Endometrium (tissue), 2 donors: Measurements from ENCODE around the gene GALNT6.

ENCODE experiments used
- FAIRE-seq: peaks from 2 replicates; lab custom pipeline; 2012; peaks lifted over from hg19 to GRCh38; lab: Jason Lieb, UNC
- donor health status: control.
- donor health status: control.

GALNT6 gene, protein sequence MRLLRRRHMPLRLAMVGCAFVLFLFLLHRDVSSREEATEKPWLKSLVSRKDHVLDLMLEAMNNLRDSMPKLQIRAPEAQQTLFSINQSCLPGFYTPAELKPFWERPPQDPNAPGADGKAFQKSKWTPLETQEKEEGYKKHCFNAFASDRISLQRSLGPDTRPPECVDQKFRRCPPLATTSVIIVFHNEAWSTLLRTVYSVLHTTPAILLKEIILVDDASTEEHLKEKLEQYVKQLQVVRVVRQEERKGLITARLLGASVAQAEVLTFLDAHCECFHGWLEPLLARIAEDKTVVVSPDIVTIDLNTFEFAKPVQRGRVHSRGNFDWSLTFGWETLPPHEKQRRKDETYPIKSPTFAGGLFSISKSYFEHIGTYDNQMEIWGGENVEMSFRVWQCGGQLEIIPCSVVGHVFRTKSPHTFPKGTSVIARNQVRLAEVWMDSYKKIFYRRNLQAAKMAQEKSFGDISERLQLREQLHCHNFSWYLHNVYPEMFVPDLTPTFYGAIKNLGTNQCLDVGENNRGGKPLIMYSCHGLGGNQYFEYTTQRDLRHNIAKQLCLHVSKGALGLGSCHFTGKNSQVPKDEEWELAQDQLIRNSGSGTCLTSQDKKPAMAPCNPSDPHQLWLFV

GRCh38 chr12:51391283-51392123 lies at the start of gene GALNT6:
Gene GALNT6, minus strand, starts transcription at chr12:51391406. Its CDS starts 11,625 bp downstream, at chr12:51379781.
- no peak for FAIRE-seq

DNA sequence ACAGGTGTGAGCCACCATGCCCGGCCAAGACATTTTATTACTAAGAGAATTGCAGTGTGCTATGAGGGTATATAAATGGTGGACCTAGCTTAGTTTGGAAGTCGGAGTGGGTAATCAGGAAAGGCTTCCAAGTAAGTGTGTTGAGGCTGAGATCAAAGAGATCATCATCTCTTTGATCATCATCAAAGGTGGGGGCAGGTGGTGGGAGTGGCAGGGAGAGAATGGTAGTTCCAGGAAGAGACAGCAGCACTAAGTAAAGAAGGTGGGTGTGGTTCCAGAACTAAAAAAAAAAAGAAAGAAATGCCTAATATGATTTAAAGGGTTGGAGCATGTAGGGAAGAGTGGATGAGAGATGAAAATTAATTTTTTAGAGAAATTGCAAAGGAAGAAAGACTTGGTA lies 48.1 kb upstream of the GALNT6 start:
- no peak for FAIRE-seq

DNA sequence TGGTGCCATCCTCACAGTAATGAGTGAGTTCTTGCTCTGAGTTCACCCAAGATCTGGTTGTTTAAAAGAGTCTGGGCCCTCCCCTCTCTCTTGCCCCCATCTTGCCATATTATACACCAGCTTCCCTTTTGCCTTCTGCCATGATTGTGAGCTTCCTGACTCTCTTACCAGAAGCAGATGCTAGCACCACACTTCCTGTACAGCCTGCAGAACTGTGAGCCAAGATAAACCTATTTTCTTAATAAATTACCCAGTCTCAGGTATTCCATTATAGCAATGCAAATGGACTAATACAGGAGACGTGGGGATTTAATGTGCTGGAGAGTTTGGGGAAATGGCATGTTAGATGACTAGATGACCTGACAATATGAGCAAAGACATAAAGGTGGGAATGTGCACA lies 46.2 kb upstream of the GALNT6 start:
- no peak for FAIRE-seq

DNA sequence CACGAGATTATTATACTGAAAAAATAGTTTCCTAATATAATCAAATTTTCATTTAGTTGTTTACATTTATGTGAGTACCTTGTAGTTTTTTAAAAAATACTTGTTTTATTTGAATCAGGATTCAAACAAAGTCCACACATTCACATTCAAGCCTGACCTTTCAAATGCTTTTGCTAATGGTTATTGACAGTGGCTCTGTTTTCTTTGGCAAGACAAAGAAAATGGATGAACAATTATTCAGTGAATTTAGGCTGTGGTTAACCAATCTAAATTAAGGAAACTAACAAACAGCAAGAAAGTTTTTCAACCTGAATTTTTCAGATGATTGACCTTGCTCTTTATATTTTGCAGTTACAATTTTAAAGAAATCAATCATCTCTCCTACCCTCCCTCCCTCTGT lies 43.1 kb upstream of the GALNT6 start:
- peak; percentile 31 for FAIRE-seq

DNA sequence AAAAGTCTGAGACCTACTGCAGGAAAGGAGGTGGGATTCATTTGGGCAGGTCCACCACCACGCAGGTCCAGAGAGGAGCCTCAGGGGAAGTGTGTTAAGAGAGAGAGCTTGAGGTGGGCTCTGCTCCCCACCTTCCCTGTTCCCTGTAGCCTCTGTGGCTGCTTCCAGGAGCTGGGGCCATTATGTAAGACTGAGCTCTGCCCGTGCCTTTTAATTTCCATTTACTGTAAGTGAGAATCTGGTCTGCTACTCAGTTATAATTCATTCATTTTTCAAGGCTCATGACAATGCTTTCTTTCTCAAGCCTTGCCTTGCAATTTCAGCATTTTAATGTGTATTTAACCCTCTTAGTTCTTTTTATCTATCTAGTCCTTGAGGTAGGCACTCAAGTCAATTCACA lies 41.7 kb upstream of the GALNT6 start:
- no peak for FAIRE-seq

GRCh38 chr12:51430196-51430895 lies 39.1 kb upstream of the GALNT6 start:
- no peak for FAIRE-seq

- no peak for FAIRE-seq
Observed at GRCh38 chr12:51429700-51430099, 38.5 kb upstream of the GALNT6 start.

DNA sequence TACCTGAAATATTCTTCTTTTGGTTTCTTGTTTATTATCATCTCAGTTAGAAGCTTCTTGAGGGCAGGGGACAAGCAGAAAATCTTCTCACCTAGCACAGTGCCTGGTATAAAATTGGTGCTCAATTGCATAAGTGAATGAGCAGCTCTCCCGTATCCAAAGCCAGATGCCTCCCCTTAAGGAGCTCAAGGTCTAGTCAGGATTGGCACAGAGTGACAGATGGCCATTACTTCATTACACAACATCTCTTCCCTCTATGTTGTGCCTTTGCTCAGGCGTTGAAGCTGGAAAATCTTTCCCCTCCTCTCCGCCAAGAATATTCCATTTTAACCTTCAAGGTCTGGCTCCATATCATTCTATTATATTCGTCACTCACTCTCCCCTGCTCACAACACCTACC lies 37.0 kb upstream of the GALNT6 start:
- FAIRE-seq, result no peak

- FAIRE-seq, result no peak
Observed at GRCh38 chr12:51424662-51425539, 33.7 kb upstream of the GALNT6 start, which contains the start of gene SLC4A8. Gene SLC4A8, plus strand, starts transcription at chr12:51424831. Its CDS starts 157 bp downstream, at chr12:51424988.

- FAIRE-seq, result no peak
Observed at GRCh38 chr12:51424094-51424661, 33.0 kb upstream of the GALNT6 start.

DNA sequence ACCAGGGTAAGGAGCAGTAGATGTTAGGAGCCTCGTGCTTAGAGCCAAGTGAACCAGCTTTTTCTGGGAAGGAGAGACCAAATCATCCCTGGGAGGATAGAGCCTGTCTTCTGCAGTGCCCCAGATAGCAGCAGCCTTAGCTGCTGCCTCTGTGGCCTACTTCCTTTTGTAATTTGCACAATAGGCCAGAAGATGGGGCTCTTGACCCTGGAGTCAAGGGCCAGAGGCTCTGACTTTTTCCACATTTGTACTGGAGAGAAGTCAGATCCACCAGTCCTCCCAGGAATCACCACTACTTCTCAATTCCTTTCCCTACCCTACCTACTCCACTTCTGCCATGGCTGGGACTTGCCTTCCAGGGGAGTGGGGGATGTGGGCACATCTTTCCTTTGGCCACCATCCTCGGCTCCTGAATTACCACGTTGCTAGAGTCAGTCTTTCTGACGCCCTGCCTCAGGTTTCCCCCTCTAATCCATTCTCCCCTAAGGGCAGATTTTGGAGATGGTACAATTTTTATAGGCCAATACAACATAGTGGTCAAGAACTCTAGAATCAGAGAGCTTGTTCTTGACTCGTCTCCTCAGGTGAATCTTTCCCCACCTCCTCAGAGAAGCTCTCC lies 30.2 kb upstream of the GALNT6 start:
- no peak for FAIRE-seq

DNA sequence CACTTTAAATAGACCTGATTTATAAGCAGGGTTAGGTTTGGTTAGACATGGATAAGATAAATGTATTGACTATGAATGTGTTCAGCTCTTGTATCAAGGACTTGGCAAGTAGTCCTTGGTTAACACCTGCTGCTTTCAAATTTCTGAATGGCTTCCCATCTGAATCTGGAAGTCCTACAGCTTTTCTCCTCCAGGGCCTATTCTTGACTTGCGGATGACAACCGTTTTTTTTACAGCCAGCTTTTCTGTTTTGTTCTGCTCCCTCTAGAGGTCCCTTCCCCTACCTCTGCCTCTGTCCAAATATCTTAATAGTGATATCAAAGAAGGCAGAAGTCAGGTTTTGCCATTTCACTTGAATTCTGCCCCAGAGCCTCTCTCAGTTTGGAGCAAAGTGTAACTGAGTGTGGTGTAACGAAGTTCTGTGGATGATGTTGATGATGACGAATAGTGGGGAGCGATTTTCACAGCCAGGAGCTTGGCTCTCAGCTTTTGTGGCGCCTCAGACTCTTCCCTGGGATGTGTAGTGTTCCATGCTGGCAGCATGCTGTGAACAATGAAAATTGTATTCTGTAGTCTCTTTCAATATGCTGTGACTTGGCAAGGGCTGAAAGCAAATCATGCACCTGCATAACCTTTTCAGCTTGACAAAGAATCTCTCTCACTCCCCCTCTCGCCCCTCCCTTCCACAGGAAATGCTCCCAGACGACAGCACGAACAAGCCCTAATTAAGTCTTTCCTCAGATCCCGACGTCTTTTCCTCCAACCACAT lies 28.4 kb upstream of the GALNT6 start:
- FAIRE-seq, result no peak

- no peak for FAIRE-seq
Observed at GRCh38 chr12:51417826-51418225, 26.6 kb upstream of the GALNT6 start.

DNA sequence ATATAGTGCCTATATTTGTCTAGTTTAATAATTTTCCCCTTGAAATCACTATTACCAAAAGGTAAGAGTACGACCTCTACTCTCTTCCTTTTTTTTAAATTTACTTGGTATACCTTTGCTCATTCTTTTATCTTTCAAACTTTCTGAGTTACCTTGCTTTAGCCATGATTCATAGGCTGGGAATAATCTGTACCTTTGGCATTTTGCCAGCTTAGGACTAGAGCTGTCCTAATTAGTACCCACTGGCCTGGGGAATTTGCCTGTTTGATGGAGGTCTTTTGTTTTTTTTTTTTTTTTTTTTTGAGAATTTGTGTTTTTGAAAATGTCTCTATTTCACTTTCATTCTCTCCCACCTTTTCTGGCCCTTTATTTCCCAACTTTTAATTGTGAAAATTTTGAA lies 24.7 kb upstream of the GALNT6 start:
- FAIRE-seq, result no peak

- FAIRE-seq, result no peak
Observed at GRCh38 chr12:51413791-51414190, 22.6 kb upstream of the GALNT6 start.

DNA sequence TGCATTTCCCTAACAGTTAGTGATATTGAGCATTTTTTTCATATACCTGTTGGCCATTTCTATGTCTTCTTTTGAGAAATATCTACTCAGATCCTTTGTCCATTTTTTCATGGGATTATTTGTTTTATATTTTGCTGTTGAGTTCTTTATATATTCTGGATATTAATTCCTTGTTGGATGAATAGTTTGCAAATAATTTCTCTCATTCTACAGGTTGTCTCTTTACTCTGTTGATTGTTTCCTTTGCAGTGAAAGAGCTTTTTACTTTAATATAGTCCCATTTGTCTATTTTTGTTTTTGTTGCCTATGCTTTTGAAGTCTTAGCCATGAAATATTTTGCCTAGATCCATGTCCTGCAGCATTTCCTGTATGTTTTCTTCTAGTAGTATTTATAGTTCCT lies 21.9 kb upstream of the GALNT6 start:
- no peak for FAIRE-seq

DNA sequence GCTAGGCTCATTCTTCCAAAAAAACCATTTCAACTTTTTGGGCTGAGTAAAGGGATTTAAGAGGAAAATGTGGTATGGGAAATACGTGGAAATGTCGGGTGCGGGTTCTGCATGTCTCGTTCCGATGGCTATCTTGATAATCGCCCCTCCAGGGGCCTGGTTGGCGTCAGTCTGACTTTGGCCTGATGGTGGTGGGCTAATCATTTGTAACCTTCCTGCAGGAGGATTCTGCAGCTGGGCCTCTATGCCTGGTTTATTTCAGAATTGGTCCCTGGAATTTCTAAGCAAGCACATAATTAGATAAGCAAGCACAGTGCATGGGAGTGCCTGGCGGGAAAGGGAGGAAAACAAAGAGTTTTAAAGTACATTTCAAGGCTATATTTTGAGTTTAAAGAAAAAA lies 18.6 kb upstream of the GALNT6 start:
- FAIRE-seq, result no peak

DNA sequence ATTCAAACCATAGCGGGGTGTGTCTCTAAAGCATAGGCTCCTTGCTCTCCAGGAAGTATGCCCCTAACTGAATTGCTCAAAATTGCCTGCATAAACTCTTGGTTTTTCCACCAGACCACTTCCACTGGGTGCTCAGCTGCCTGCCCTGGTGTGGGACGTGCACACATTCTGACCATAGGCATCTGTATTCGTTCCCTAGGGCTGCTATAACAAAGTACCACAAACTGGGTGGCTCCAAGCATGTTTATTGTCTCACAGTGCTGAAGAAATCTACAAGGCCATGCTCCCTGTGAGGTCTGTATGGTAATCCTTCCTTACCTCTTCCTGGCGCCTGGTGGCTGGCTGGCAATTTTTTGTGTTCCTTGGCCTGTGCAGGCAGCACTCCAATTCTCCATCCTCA lies 16.4 kb upstream of the GALNT6 start:
- FAIRE-seq, result no peak

GRCh38 chr12:51406859-51407258 lies 15.7 kb upstream of the GALNT6 start:
- FAIRE-seq, result no peak

DNA sequence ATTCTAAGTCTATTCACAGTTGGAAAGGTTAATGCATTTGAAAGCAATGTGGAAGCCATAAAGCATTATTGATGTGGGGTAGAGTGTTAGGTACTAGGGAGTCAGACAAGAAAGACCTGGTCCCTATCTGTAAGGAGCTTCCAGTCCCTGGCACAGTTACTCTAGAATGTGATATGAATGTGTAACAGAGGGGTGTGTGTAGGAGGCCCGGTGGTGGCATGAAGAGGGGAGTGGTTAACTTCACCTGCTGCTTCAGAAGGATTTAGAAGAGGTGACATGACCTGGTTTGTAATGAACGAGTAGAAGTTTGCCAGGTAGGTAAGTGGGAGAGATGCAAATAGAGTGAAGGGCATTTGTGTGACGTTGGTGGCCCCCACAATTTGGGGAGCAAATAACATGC lies 15.1 kb upstream of the GALNT6 start:
- FAIRE-seq, result no peak
